Dendritic cell treated with granulocyte-macrophage colony-stimulating factor and Interleukin-4, amounts not matched to agents 40 ng/mL and 50 ng/mL, for 4 days (primary cell): ENCODE data around the gene ALLC.

Source experiments
- H3K27ac Mint-ChIP-seq: one replicate; pipeline ENCODE4 v1.8.0; 2022; ENCODE audit warnings: mild to moderate bottlenecking, mixed read lengths
- H3K27me3 Mint-ChIP-seq: one replicate; pipeline ENCODE4 v1.8.0; 2022; ENCODE audit warnings: mild to moderate bottlenecking, mixed read lengths
- H3K36me3 Mint-ChIP-seq: one replicate; pipeline ENCODE4 v1.8.0; 2022; ENCODE audit warnings: low read depth, mixed read lengths
- H3K4me1 Mint-ChIP-seq: one replicate; pipeline ENCODE4 v1.8.0; 2022; ENCODE audit warnings: low read depth, mixed read lengths
- H3K4me3 Mint-ChIP-seq: one replicate; pipeline ENCODE4 v1.8.0; 2022; ENCODE audit warnings: mild to moderate bottlenecking, moderate library complexity, mixed read lengths
- H3K9me3 Mint-ChIP-seq: one replicate; pipeline ENCODE4 v1.8.0; 2022; ENCODE audit warnings: mixed read lengths
- intact Hi-C: fragments of 100-400 bp; cut with micrococcal nuclease; formaldehyde crosslinking; loops from one replicate; pipeline ENCODE4 v1.15.0; 2022

Gene ALLC

GRCh38 chr2:3679616-3680393 lies 21.8 kb downstream of the ALLC start:
- Mint-ChIP-seq H3K4me1 (no peaks in the 10 kb centered on the region), H3K9me3 (no peaks in the 10 kb centered on the region), H3K27me3 (no peaks in the 10 kb centered on the region), H3K4me3 (no peak overlapping the region), H3K27ac (no peak overlapping the region), H3K36me3 (no peaks in the 10 kb centered on the region)
- intact Hi-C loops, result no loop called here

GRCh38 chr2:3680548-3681345 lies 22.7 kb downstream of the ALLC start:
- Mint-ChIP-seq H3K9me3 (no peaks in the 10 kb centered on the region), H3K27me3 (no peaks in the 10 kb centered on the region), H3K27ac (no peak overlapping the region)

GRCh38 chr2:3681625-3682024 lies 23.6 kb downstream of the ALLC start:
- H3K4me1 Mint-ChIP-seq, result no peaks in the 10 kb centered on the region
- intact Hi-C loops, result no loop called here

More at GRCh38 chr2:3680548-3681345, 22.7 kb downstream of the ALLC start:
- intact Hi-C loops, result no loop called here
- no peak overlapping the region for H3K4me3 Mint-ChIP-seq
- no peaks in the 10 kb centered on the region for H3K4me1 Mint-ChIP-seq
- H3K36me3 Mint-ChIP-seq, result no peaks in the 10 kb centered on the region

GRCh38 chr2:3682811-3683210 lies 24.8 kb downstream of the ALLC start:
- no peaks in the 10 kb centered on the region for H3K9me3 Mint-ChIP-seq
- H3K27ac Mint-ChIP-seq, result no peak overlapping the region
- H3K4me1 Mint-ChIP-seq, result no peaks in the 10 kb centered on the region
- no peaks in the 10 kb centered on the region for H3K36me3 Mint-ChIP-seq
- no peak overlapping the region for H3K4me3 Mint-ChIP-seq
- intact Hi-C loops, result no loop called here
- H3K27me3 Mint-ChIP-seq, result no peaks in the 10 kb centered on the region

More at GRCh38 chr2:3681625-3682024, 23.6 kb downstream of the ALLC start:
- Mint-ChIP-seq H3K27me3 (no peaks in the 10 kb centered on the region), H3K9me3 (no peaks in the 10 kb centered on the region), H3K36me3 (no peaks in the 10 kb centered on the region), H3K27ac (no peak overlapping the region), H3K4me3 (no peak overlapping the region)

- no peaks in the 10 kb centered on the region for H3K9me3 Mint-ChIP-seq
- intact Hi-C loops, result no loop called here
- H3K36me3 Mint-ChIP-seq, result no peaks in the 10 kb centered on the region
Observed at GRCh38 chr2:3683748-3684454, 25.9 kb downstream of the ALLC start.

GRCh38 chr2:3689998-3690748 lies 32.2 kb downstream of the ALLC start:
- intact Hi-C loops, result no loop called here
- Mint-ChIP-seq H3K4me3 (no peak overlapping the region), H3K36me3 (no peaks in the 10 kb centered on the region), H3K27me3 (peaks cover 2% of the 10 kb centered on the region), H3K4me1 (no peaks in the 10 kb centered on the region), H3K9me3 (no peaks in the 10 kb centered on the region), H3K27ac (no peak overlapping the region)

More at GRCh38 chr2:3683748-3684454, 25.9 kb downstream of the ALLC start:
- Mint-ChIP-seq H3K27me3 (no peaks in the 10 kb centered on the region), H3K4me3 (no peak overlapping the region), H3K27ac (no peak overlapping the region), H3K4me1 (no peaks in the 10 kb centered on the region)

GRCh38 chr2:3692375-3692774 lies 34.4 kb downstream of the ALLC start:
- peaks cover 2% of the 10 kb centered on the region for H3K27me3 Mint-ChIP-seq
- no peak overlapping the region for H3K4me3 Mint-ChIP-seq
- H3K4me1 Mint-ChIP-seq, result no peaks in the 10 kb centered on the region
- no peak overlapping the region for H3K27ac Mint-ChIP-seq
- H3K9me3 Mint-ChIP-seq, result no peaks in the 10 kb centered on the region
- intact Hi-C loops, result no loop called here
- H3K36me3 Mint-ChIP-seq, result no peaks in the 10 kb centered on the region

- intact Hi-C loops, result no loop called here
- H3K4me1 Mint-ChIP-seq, result no peaks in the 10 kb centered on the region
- H3K9me3 Mint-ChIP-seq, result no peaks in the 10 kb centered on the region
- peaks cover 10% of the 10 kb centered on the region for H3K27me3 Mint-ChIP-seq
- H3K4me3 Mint-ChIP-seq, result no peak overlapping the region
- H3K27ac Mint-ChIP-seq, result no peak overlapping the region
- H3K36me3 Mint-ChIP-seq, result no peaks in the 10 kb centered on the region
Observed at GRCh38 chr2:3696545-3696944, 38.5 kb downstream of the ALLC start.

- peaks cover 34% of the 10 kb centered on the region for H3K27me3 Mint-ChIP-seq
- H3K4me1 Mint-ChIP-seq, result no peaks in the 10 kb centered on the region
- intact Hi-C loops, result no loop called here
- no peak overlapping the region for H3K27ac Mint-ChIP-seq
- H3K4me3 Mint-ChIP-seq, result no peak overlapping the region
- H3K9me3 Mint-ChIP-seq, result no peaks in the 10 kb centered on the region
- no peaks in the 10 kb centered on the region for H3K36me3 Mint-ChIP-seq
Observed at GRCh38 chr2:3701071-3701470, 43.1 kb downstream of the ALLC start.

GRCh38 chr2:3703236-3703756 lies 45.3 kb downstream of the ALLC start, which contains the start of gene DCDC2C:
DCDC2C (plus strand) TSS chr2:3703575; CDS start chr2:3703752, 177 bp downstream.
- no peak within 1 kb of the TSS for H3K4me3 Mint-ChIP-seq
- no peak within 1 kb of the TSS for H3K27ac Mint-ChIP-seq
- H3K27me3 Mint-ChIP-seq, result peaks cover 34% of the 10 kb centered on the region
- no peaks in the 10 kb centered on the region for H3K9me3 Mint-ChIP-seq
- H3K4me1 Mint-ChIP-seq, result no peaks in the 10 kb centered on the region
- no peaks in the 10 kb centered on the region for H3K36me3 Mint-ChIP-seq
- intact Hi-C loops, result no loop called here

- Mint-ChIP-seq H3K36me3 (no peaks in the 10 kb centered on the region), H3K27ac (no peak overlapping the region), H3K9me3 (no peaks in the 10 kb centered on the region), H3K4me1 (no peaks in the 10 kb centered on the region), H3K4me3 (no peak overlapping the region), H3K27me3 (peaks cover 34% of the 10 kb centered on the region)
- intact Hi-C loops, result no loop called here
Observed at GRCh38 chr2:3703757-3704355, 45.9 kb downstream of the ALLC start.

GRCh38 chr2:3704692-3705091 lies 46.7 kb downstream of the ALLC start:
- H3K9me3 Mint-ChIP-seq, result no peaks in the 10 kb centered on the region
- no peaks in the 10 kb centered on the region for H3K4me1 Mint-ChIP-seq
- no peak overlapping the region for H3K4me3 Mint-ChIP-seq
- no peak overlapping the region for H3K27ac Mint-ChIP-seq
- peaks cover 34% of the 10 kb centered on the region for H3K27me3 Mint-ChIP-seq
- intact Hi-C loops, result no loop called here
- no peaks in the 10 kb centered on the region for H3K36me3 Mint-ChIP-seq

- no peaks in the 10 kb centered on the region for H3K9me3 Mint-ChIP-seq
- intact Hi-C loops, result no loop called here
- H3K4me3 Mint-ChIP-seq, result no peak overlapping the region
- peaks cover 29% of the 10 kb centered on the region for H3K27me3 Mint-ChIP-seq
- H3K27ac Mint-ChIP-seq, result no peak overlapping the region
- H3K4me1 Mint-ChIP-seq, result no peaks in the 10 kb centered on the region
- no peaks in the 10 kb centered on the region for H3K36me3 Mint-ChIP-seq
Observed at GRCh38 chr2:3705782-3706181, 47.8 kb downstream of the ALLC start.
